Activated CD4-positive, alpha-beta T cell treated with anti-CD3 and anti-CD28 coated beads, Interleukin-2, amount 50 U/mL, for 48 hours (primary cell): ENCODE measurements around the gene TBR1.

Source experiments
- DNase-seq, 2 experiments: peaks; one replicate each; pipeline ENCODE4 v3.0.0-alpha.2; 2020

The TBR1 gene

DNA sequence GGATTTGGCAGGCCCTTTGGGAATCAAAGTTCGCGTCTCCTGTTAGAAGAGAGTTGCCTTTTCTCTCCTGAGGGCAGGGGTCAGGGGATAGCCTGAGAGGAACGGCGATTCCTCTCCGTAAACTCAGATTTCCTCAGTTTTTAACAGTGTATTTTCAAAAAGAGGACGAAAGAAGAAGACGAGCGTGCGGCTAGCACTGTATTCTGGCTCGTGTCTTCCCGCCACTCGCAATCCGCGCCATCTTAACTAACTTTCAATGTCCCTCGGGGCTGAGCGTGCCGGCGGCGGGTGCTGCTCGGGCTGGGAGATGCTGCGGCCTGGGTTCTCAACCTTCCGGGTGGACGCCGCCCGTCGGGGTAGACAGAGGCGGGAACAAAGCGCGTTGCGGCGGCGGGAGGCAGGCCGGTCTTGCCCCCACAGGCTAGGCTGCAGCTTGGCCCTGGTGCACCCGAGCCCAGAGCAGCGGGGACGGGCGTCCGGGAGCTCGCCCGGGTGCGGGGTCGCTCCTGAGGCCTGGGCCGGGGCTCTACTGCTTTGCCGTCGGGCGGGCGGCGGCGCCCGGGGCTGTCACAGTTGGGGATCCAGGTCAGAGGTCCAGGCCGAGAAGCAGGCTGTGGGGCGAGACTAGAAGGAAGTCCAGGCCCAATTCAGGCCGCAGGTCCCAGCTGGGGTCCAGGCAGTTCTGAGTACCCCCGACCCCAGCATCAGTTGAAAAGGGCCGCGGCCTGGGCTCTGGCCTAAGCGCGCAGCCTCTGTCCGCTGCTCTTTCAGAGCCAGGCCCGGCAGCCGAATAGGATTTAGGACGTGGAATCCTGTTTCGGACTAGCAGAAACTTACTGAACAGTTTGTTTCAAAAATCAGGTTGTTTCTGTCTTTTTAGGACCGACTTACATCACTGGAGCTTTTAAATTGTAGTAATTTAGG, 11.8 kb downstream of the TBR1 start:
- no peak for DNase-seq

DNA sequence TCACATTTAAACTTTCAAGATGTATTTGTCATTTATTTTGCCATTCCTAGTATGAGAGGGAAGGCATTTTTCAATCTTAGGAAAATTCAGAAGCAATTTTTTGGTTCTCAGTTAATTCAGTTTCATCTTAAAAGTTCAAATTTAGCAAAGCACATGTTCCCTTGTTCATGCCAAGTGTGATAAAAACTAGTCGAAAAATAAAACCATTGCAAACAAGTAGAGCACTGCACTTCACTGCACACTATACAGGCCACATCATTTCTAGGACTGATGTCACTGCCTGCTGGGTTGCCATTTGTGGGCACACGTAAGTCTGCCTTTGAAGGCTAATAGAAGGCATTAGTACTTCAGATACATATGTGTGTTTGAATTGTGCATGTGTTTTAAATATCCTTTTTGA, 14.3 kb downstream of the TBR1 start:
- no peak for DNase-seq

DNA sequence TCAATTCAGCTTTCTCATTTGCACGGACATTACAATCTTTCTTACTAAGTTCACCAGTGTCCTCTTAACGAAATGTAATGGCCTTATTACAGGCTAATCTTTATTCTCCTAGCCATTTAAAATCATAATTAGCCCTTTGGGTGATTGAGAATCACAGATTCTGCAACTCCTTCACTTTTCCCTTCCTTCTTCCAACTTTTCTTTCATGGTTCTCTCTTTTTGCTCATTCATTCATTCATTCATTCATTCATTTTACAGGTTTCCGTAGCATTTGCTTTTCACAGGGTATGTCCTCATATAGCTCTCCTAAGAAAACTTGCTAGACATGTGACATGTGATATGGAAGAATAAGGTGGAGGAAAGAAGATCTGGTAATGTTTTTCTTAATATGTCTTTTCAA, 16.0 kb downstream of the TBR1 start:
- no peak for DNase-seq

DNA sequence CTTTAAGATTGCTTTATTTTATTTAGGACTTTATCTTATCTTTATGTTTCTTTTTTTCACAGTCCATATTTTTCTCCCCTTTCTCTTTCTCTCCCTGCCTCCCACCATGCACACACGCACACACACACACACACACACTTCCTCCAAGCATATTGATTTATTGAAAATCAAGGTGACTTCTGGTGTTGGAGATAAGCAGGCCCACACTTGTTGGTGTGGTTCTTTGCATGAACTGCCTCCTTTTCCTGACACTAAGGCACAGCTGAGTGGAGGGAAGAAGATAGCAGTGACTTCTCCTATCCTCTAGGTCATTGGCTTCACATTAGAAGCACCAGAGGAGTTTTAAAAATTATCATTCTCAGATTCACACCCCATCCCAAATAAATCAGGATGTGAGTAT, 18.0 kb downstream of the TBR1 start:
- no peak for DNase-seq

DNA sequence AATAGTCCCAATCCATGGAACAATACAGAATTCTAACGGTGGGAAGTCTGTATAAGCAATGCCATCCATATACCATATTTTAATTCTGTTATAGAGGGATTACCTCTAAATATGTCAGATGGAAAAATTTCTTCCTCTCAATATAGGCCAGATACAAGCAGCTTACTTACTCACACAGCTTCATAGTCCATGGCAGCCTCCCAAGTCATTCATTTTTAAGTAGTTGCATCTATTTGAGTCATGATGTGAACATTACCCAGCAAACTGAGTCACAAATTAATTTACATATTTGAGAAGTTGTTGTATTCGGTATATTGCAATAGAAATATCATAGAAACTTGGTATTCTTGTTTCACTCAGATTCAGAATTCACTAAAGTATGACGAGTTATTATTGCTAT, 20.3 kb downstream of the TBR1 start:
- no peak for DNase-seq

DNA sequence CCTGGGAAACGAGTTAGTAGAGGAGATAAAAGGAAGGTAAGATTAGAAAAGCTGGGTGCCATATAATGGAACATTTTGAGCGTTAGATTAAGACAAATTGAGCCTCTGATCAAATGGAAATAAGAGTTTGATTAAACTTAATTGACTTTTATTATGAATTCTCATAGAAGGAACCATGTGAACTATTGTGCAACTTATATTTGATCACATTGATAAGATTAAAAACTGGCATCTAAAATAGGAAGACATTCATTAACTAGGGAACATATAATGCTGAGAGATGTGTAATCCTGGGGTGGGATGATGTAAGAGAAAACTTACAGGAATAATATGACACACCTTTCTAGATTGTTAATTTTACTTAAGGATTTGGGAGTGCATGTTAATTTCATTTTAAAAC, 22.5 kb downstream of the TBR1 start:
- no peak for DNase-seq

DNA sequence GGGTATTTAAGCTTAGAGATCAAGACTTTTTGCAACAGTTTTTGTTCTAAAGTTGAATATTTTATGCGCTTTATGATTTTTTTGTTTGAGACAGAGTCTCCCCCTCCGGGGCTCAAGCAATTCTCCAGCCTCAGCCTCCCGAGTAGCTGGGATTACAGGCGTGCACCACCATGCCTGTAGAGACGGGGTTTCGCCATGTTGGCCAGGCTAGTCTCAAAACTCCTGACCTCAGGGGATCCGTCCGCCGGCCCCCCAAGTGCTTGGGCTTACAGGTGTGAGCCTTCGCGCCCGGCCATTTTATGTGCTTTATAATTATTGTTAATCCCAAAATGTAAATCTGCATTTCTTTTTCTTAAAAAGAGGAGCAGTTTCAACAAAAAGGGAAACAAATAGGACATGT, 29.0 kb downstream of the TBR1 start:
- DNase-seq = no peak

DNA sequence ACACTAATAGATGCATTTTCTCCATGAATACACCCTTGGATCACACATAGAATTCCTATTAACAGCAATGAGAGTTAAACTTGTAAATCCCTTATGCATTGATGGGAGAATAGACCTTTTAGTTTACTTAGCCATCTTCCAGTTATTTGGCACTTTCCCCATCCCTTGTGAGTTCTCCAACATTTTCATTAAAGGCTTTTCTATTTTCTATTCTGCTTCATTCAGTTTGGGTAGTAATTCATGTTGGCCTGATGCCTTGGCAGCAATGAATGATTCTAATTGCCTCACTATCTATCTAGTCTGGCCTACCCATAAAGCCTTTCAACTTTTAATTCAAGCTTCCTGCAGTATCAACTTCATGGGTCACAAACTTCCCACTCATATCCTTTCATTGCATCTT, 32.3 kb downstream of the TBR1 start:
- no peak for DNase-seq

DNA sequence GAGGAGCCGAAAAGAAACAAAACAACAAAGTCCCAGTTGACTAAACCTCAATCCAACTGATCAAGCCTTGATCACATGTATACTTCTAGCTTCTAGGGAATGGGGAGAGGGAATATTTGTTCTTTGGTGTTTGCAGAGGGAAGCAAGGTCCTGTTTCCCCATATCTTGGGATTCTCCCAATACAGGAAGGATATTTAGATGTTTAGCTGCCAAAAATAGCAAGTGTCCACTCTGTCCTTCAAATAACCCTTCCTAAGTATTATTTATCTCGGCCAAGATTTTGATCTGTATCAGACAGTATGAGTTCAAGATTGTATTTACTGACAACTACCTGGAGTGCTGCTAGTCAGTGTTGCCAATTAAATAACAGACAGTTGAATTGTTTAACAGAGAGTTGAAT, 55.5 kb downstream of the TBR1 start:
- DNase-seq = no peak

DNA sequence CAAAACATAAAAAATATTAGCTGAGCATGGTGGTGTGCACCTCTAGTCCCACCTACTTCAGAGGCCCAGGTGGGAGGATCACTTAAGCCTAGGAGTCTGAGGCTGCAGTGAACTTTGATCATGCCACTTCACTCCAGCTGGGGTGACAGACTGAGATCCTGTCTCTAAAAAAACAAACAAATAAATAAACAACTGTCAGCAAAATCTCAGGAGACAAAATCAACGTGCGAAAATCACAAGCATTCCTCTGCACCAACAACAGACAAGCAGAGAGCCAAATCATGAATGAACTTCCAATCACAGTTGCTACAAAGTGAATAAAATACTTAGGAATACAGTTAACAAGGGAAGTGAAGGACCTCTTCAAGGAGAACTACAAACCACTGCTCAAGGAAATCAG, 58.8 kb downstream of the TBR1 start:
- DNase-seq = no peak
